Measurements from ENCODE around the gene ICAM3.

Gene ICAM3

DNA sequence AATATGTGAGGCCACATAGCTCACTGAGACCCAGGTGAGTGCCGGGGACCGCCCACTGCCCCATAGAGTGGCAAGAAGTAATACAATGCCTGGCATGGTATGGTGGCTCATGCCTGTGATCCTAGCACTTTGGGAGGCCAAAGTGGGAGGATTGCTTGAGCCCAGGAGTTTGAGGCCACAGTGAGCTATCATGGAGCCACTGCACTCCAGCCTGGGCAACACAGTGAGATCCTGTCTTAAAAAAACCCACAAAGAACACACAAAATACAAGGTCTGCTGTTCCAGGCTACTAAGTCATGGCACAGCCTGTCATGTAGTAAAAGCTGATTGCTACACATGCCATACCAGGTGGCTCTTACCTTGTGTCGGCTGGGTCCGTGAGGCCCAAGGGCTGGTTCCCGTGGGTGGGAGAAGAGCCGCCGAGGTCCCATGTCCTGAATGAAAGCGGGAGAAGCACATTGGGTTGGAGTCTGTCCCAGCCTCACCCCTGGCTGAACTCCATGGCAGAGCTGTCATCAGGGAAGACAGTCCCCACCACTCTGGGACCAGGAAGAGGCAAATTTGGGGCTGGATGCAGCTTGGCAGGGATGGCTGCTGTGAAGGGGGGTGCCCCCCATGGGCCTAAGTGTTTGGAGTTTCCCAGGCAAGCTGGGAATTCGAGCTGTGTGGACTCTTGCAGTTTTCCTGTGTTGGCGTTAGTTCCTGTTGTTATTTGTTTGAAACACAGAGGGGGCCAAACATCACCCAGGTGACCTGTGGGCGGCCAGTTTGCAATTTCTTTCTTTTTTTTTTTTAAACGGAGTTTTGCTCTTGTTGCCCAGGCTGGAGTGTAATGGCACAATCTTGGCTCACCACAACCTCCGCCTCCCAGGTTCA lies 20.4 kb downstream of the ICAM3 start:
- no peak for DNase-seq

GRCh38 chr19:10317857-10318462 lies 21.5 kb downstream of the ICAM3 start:
- no peak for DNase-seq

DNA sequence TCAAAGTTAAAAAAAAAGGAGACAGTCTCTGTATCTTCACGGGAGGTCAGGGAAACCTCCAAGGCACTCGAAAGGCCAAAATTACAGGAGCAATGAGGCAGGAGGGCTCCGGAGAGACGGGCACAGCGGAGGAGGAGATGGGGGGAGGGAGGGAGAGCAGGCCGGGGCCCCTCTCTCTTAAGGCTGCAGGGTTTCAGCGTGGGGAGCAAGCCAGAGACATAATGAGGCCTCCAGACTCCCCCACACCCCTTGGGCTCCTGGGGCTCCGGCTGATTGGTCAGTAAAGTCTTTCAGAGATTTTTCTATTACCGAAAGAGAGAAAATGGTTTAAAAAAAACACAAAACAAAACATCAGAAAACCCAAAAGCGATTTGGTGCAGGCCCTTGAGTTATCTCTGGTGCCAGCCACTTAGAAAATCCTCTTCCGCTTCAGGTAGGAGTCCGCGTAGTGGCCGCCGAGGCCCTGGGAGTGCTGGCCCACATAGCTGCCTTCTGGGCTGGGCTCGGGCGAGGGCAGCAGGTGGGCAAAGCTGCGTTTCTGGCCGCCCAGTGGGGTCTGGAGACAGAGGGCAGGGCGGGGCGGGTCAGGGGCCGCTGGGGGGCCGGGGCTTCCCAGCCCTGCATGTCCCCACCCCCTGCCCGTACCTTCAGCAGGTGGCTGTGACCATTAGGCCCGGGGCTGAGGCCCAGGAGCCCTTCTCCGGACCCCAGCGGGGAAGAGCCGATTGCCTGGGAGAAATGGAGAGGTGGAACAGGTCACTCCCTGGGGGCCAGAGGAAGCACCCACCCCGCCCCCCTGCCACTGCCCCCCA lies 22.2 kb downstream of the ICAM3 start:
- DNase-seq = no peak

DNA sequence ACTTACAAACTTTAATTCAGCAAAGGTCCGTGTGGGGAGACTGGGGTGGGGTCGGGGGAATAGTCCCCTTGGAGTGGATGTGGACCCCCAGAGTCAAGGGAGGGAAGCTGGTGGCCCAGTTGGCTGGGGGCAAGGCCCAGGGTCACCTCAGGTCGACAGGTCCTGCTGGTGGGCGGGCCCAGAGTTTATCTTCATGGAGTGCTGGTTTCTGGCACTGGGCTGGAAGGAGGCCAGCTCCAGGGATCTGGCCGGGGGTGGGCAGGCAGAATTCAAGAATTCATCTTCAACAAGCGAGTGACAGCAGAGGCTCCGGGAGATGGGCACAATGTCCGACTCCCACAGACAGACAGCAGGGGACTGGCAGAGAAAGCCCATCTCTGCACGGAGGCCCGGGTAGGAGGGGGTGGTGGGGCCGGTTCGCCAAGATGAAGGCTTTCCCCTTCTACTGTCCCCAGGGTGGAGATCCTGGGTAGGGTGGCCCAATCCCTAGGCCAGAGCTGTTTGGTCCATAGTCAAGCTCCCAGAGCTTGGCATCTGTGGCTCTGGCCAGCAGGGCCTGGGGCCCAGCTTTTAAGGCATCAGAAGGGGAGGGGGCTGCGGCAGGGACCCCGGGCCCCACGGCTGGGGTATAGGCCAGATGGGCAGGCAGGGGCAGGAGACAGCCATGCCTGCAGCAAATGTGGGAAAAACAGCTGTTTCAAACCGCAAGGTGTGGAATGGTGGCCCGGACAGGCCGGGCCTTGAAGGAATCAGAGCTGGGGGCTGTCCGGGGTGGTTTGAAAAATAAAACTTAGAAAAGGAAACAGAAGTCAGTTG lies 23.0 kb downstream of the ICAM3 start:
- no peak for DNase-seq

DNA sequence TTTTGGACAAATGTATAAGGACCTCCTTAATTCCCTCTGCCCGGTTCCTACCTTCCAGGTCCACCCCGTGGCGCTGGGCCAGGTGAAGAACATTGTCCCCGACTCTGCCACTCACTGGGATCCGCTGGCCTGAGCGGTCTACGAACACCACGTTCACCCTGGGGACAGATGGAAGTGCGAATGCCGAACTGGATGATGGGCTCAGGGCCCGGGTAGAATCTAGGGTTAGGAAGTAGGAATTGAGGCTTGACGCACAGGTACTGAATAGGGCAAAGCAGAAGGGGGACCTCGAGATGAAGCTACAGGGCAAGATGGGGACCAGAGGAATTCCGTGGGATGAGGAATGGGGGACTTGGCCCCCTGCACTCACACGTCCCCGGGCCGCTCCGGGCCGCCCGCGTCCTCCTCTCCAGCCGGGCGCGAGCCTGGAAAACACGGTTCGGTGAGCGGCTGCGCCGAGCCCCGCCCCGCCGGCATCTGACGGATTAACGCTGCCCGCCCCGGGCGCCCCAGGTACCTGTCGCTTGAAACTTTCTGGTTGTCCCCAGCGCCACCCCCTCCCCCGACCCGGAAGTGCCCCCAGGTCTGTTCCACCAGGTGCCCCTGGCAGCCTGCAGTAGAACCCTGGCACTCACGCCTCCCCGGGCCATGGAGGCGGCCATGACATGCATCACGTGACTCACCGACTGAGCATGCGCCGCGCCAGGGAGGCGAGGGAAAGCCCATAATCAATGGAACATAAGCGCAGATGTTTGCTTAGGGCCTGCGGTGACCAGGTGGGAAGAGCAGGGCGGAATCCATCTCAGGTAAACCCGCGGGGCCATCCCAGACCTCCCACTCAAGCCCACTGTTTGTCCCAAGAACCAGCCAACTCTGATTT lies 23.8 kb downstream of the ICAM3 start, which contains the start of gene FDX2:
FDX2 (minus strand) TSS at position 681 of the 880 bp plus-strand sequence; CDS start at position 662, 19 bp downstream.
- DNase-seq = peak; percentile 89

DNA sequence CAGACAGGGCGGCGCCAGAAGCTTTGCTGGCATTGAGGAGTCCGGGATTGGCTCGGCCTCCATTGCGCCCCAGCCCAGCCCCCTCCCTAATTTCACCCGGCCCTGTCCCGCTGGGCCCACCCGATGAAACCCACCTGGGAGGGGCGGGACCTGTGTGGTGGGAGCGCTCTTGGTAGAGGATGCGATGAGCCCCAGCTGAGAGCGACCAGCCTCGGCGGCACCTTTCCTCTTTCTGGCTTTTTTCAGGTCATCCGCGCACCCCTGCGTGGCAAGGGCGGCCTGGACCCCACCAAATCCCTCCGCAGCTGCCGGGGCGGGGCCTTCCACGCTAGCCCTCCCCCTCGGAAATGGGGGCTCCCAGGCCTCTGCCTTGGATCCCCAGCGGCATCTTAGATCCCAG lies 30.0 kb downstream of the ICAM3 start, which contains the start of gene ZGLP1:
ZGLP1 (minus strand) TSS at position 393 of the 400 bp plus-strand sequence.
- no peak for DNase-seq

DNA sequence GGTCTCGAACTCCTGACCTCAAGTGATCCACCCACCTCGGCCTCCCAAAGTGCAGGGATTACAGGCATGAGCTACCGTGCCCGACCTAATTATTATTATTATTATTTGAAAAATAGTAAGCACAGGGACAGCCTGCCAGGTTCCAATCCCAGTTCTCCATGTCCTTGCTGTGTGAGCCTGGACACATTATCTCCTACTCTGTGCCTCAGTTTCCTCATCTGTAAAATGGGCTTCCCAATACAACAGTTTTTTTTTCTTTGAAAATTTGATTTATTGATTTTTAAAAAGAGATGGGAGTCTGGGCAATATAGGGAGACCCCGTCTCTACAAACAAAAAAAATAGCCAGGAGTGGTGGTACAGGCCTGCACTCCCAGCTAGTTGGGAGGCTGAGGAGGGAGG lies 33.1 kb downstream of the ICAM3 start:
- DNase-seq = no peak

DNA sequence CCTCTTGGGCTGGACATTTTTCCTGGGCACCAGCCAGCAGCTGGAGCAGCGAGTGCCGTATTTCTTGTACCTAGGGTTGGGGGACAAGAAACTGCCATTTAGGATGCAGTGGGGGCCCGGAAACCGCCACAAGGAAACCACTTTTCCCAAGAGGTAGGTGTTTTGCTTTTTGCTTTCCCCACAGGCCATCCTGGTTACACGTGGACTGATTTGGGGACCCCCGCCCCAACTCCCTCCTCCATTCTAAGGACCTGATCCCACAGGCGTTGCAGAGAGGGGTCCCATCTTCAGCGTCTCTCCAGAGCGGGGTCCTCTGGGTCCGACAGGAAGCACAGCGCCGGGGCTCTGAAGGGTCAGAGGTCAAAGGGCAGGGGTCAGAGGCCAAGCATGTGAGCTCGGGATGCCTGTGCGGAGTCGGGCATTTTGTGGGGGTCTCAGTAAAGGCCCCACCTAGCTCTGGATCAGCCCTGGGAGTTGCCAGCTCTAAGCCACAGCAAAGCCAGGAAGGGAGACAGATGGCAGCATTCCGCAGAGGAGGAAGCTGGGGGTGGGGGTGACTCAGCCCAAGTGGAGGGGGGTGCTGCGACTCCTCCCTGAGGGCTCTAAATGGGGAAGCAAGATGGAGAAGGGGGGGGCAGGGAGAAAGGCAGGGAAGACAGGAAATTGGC lies 34.2 kb downstream of the ICAM3 start:
- DNase-seq = peak; percentile 86

GRCh38 chr19:10299545-10300458 lies 39.6 kb downstream of the ICAM3 start:
- peak; percentile 64 for DNase-seq

- no peak for DNase-seq
Measured at GRCh38 chr19:10295847-10296591, 43.4 kb downstream of the ICAM3 start.

GRCh38 chr19:10295305-10295846 lies 44.0 kb downstream of the ICAM3 start:
- peak; percentile 59 for DNase-seq

- peak; percentile 28 for DNase-seq
Measured at GRCh38 chr19:10294368-10294697, 45.1 kb downstream of the ICAM3 start.

DNA sequence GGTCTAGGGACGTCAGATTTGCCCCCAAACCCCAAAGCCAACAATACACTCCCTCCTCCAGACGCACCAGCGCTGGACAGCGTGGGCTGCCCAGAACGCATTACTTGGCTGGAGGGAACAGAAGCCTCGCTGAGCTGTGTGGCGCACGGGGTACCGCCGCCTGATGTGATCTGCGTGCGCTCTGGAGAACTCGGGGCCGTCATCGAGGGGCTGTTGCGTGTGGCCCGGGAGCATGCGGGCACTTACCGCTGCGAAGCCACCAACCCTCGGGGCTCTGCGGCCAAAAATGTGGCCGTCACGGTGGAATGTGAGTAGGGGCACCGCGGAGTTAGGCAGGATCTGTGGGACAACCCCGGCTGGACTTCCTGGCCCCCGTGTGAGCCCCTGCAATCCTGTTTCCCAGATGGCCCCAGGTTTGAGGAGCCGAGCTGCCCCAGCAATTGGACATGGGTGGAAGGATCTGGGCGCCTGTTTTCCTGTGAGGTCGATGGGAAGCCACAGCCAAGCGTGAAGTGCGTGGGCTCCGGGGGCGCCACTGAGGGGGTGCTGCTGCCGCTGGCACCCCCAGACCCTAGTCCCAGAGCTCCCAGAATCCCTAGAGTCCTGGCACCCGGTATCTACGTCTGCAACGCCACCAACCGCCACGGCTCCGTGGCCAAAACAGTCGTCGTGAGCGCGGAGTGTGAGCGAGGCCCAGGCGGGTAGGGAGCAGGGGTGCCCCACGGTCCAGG lies 45.6 kb downstream of the ICAM3 start:
- DNase-seq = no peak

- peak; percentile 27 for DNase-seq
Measured at GRCh38 chr19:10292789-10293636, 46.4 kb downstream of the ICAM3 start.

DNA sequence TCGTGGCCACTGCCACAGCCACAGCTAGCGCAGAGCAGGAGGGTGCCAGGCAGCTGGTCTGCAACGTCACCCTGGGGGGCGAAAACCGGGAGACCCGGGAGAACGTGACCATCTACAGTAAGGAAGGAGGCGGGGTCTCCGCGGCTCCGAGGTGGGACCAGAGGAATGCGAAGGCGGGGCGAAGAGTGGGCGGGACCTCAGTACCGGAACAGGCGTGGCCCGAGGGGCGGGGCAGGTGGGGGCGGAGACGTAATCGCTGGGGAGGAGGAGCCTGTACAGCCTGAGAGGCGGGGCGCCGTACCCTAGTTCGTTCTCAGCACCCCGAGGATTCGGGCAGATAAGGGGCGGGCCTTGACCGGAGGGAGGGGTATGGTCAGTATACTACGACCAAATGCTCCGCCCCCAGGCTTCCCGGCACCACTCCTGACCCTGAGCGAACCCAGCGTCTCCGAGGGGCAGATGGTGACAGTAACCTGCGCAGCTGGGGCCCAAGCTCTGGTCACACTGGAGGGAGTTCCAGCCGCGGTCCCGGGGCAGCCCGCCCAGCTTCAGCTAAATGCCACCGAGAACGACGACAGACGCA lies 47.1 kb downstream of the ICAM3 start:
- peak; percentile 92 for DNase-seq

DNA sequence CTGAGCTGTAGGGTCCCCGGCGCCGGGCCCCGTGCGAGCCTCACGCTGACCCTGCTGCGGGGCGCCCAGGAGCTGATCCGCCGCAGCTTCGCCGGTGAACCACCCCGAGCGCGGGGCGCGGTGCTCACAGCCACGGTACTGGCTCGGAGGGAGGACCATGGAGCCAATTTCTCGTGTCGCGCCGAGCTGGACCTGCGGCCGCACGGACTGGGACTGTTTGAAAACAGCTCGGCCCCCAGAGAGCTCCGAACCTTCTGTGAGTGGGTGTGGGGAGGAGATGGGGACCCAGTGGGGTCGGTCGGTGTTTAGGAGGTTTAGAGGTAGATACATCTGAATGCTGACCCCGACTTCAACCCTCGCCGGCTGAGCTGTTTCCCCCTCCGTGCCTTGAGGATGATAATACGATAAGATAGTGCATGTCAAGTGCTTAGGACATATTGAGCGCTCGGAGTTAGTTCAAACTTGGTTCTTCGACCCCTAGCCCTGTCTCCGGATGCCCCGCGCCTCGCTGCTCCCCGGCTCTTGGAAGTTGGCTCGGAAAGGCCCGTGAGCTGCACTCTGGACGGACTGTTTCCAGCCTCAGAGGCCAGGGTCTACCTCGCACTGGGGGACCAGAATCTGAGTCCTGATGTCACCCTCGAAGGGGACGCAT lies 47.7 kb downstream of the ICAM3 start:
- DNase-seq = peak; percentile 19
